Mononuclear cell (primary cell): ENCODE data around the gene ASPHD1. TPM values are rescaled to one million over a fixed set of nuclear protein-coding genes. Genes with fewer than 3 reads are reported as not detected.
"Not testable (repeated sequence)": the region's sequence is repeated elsewhere in the genome, so short reads cannot be mapped to it uniquely, and the experiment has no call there.

Source experiments
- H3K27me3 ChIP-seq: 2 replicates; pipeline ENCODE4 v1.6.0; 2011; ENCODE audit warnings: low read length, control low read depth; ENCODE audit not compliant: insufficient read depth
- H3K4me1 ChIP-seq: 2 replicates; pipeline ENCODE4 v1.5.1; 2011; ENCODE audit warnings: mild to moderate bottlenecking, low read length, control low read depth; ENCODE audit not compliant: insufficient read depth
- H3K4me3 ChIP-seq: 2 replicates; pipeline ENCODE4 v1.5.1; 2011; ENCODE audit warnings: mild to moderate bottlenecking, low read length, moderate library complexity
- H3K9me3 ChIP-seq: 2 replicates; pipeline ENCODE4 v1.5.1; 2011; ENCODE audit warnings: low read depth, mild to moderate bottlenecking, control low read depth, low read length
- total RNA-seq: library from RNA; depleted of rRNA; stranded (reverse); fragments of >200 nt; gene quantifications from one replicate; pipeline ENCODE4 v1.2.3, GENCODE V29; 2012

Gene ASPHD1
- total RNA-seq, 1 donor: not detected

DNA sequence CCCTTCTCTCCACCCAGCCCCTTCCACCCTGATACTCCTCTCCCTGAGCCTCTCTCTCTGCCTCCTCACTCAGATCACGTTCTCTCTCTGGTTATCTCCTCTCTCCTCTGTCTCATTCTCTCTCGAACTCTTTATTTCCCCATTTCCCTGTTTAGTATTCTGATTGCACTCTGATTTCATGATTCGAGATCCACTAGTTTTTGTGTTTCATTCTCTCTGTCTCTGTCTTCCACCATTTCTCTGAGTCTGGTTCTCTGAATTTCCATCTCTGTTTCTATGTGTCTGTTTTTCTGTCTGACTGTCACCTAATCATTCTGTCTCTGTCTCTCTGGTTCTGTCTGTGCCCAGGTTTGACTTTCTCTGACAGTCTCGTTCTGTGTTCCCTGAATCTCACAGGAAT lies 3.0 kb upstream of the ASPHD1 start:
- H3K27me3 ChIP-seq: peaks cover 18% of the 10 kb centered on the region
- H3K4me3 ChIP-seq: no peak overlapping the region
- no peaks in the 10 kb centered on the region for H3K9me3 ChIP-seq
- peaks cover 8% of the 10 kb centered on the region for H3K4me1 ChIP-seq

DNA sequence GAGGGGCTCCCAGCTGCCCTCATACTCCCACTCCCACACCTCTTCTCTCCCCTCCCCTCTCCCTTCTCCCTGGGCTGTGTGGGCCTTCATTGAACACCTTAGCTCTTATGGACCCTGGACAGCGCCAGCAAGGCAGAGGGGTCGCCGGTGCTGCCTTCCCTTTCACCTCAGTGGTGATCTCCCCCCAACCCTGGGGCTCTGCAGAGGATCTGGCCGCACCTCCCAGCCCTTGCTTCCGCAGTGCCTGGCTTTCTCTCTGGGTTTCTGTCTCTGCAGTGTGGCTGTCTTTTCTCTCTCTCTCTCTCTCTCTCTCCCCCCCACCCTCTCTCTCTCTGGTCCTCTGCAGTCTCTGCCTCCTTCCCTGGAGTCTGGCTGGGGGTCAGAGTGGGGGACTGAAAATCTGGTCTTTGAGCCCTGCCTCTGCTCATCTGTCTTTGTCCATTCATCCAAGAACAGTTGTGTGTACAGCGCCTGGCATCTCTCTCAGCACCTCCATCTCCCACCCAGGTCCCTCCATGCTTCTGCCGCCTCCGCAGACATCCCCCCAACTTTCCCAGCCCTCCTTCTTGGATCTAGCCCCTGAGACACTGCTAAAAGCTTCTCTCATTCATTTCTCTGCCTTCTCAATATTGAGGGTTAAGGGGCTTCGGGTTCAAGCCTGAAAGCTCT lies 2.0 kb upstream of the ASPHD1 start:
- peaks cover 18% of the 10 kb centered on the region for H3K27me3 ChIP-seq
- no peak overlapping the region for H3K4me3 ChIP-seq
- peaks cover 8% of the 10 kb centered on the region for H3K4me1 ChIP-seq
- H3K9me3 ChIP-seq: no peaks in the 10 kb centered on the region

DNA sequence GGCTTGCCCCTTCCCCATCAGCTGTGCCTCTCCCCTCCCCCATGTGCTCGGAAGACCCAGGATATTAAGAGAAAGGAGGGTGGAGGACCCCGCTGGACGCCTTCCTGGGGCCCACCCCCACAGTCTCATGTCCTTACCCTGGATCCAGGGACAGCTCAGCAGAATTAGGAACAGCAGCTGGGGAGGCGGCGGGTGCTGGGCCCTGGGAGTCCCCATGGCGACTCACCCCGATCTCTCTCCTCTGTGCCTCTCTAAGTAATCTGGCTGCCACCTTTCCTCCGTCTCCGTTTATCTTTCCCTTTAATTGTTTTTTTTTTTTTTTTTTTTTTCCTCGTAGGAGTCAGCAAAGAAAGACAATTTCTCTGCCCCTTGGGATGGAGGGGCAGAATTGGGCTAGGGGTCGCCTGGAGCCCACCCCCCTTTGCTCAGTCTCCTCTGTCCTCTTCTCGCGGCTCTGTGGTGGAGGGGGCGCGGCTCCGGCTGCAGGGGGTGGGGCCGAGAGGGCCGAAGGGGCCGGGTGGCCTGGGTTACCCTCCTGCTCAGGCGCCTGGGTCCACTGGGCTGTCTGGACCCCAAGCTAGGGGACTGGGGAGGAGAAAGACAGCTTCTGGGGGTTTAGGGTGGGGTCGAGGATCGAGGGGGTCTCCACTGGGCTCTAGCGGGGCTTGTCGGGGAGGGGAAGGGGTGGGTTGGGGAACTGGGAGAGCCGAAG lies 1.3 kb upstream of the ASPHD1 start:
- Histone ChIP-seq H3K9me3 (no peaks in the 10 kb centered on the region), H3K4me1 (peaks cover 8% of the 10 kb centered on the region), H3K27me3 (peaks cover 18% of the 10 kb centered on the region), H3K4me3 (no peak overlapping the region)

DNA sequence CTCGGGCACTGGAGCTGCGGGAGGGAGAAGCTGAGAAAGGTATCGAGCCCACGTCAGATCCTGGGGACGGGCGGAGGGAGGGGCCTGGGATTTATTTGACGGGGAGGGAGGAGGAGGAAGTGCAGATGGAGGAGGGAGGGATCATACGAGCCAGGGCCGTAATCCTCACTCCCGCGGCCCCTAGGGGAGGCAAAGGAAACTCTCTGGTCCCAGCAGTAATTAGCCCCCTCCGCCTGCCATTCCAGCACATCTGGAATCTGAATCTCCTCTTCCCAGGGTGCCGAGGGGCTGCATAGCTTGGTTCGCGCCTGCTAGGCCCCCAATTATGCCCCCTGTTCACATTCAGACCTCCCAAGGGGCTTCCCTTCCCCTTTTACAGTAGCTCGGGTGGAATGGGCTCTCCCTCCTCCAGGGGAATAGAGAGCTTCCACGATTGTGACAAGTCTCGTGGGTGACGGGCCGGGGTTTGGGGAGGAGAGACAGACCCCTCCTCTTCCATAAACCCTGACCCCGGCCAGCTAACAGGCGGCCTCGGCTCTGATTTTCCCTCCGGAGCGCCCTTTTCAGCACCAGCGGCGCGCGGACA lies 679 bp upstream of the ASPHD1 start, which contains the start of gene SEZ6L2:
Gene SEZ6L2 (minus strand): TSS at position 35 of the 586 bp plus-strand sequence. CDS start 531 bp downstream, outside the sequence.
- Histone ChIP-seq H3K27me3 (peaks cover 18% of the 10 kb centered on the region), H3K9me3 (no peaks in the 10 kb centered on the region), H3K4me1 (peaks cover 8% of the 10 kb centered on the region), H3K4me3 (peak within 1 kb of the TSS; percentile 29)

DNA sequence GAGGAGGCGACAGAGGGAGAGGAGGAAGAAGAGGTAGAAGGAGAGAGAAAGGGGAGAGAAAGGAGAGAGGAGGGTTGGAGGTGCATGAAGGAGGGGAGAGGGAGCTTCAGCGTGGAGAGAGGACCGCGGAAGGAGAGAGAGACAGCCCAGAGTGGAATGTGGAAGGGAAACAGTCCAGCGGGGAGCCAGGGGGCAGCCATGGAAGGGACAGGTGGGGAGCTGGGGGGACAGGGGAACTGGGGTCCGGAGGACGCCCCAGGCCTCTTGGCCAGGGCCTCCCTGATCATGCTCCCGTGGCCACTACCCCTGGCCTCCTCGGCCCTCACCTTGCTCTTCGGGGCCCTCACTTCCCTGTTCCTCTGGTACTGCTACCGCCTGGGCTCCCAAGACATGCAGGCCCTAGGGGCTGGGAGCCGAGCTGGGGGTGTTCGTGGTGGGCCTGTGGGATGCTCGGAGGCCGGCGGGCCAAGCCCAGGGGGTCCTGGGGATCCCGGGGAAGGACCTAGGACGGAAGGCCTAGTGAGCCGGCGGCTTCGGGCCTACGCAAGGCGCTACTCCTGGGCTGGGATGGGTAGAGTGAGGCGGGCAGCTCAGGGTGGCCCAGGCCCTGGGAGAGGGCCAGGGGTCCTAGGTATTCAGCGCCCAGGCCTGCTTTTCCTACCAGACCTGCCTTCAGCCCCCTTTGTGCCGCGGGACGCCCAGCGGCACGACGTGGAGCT lies 759 bp downstream of the ASPHD1 start:
- Histone ChIP-seq H3K4me3 (no peak overlapping the region), H3K27me3 (peaks cover 18% of the 10 kb centered on the region), H3K4me1 (peaks cover 8% of the 10 kb centered on the region), H3K9me3 (no peaks in the 10 kb centered on the region)

DNA sequence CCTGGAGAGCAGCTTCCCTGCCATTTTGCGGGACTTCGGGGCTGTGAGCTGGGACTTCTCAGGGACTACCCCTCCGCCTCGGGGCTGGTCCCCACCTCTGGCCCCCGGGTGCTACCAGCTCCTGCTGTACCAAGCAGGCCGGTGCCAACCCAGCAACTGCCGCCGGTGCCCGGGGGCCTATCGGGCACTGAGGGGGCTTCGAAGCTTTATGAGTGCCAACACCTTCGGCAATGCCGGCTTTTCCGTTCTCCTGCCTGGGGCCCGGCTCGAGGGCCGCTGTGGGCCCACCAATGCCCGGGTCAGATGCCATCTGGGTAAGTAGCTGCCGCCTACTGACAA lies 1.3 kb downstream of the ASPHD1 start:
- Histone ChIP-seq H3K4me3 (no peak overlapping the region), H3K4me1 (peaks cover 8% of the 10 kb centered on the region), H3K27me3 (peaks cover 18% of the 10 kb centered on the region), H3K9me3 (no peaks in the 10 kb centered on the region)

DNA sequence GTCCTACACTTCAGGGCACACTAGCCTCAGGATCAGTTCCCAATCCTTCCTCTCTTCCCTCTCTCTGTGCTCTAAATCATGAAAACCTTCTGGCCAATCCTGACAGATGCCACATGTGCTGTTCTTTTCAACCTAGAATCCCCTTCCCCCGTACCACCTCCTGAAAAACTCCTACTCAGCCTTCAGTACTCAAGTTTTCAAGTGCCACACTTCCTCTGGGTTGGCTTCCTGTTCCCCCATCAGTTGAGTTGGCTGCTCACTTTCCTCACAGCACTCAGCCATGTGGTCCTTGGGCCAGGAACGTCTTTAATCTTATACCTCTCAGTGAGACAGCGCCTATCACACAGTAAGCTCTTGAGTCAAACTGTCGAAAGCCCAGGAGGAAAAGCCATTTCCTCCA lies 3.3 kb downstream of the ASPHD1 start:
- H3K4me1 ChIP-seq: peaks cover 8% of the 10 kb centered on the region
- H3K9me3 ChIP-seq: no peaks in the 10 kb centered on the region
- peaks cover 4% of the 10 kb centered on the region for H3K27me3 ChIP-seq
- no peak overlapping the region for H3K4me3 ChIP-seq

DNA sequence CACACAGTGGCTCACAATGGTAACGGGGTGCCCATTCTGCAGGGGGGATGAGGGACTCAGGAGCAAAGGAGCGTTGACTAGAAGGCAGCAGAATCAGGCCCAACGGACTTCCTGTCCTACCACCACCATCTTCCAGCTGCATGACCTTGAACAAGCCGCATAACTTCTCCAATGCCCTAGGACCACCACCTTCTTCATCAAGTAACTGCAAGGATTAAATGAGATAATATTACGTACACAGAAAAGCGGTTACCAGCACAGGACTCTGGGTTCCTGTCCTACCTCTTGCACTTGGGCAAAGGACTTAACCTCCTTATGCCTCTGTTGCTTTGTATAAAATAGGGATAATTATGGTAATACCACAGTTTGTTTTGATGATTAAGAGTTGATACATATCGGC lies 4.7 kb downstream of the ASPHD1 start:
- peaks cover 11% of the 10 kb centered on the region for H3K4me1 ChIP-seq

DNA sequence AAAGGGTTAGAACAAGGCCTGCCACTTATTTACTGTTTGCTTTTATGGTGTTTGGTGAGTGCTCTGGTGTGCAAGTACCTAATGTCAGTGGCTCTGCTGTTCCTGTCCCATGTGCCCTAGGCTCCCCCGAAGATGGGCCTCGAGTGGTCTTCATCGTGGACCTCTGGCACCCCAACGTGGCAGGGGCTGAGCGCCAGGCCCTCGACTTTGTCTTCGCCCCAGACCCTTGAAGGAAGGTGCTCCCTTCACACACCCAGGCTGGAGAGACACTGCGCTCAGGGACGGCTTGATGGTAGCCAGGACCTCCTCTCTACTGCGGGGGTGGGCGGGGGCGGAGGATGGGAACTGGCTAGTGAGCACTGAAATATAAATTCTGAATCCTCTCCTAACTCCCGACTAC lies 5.4 kb downstream of the ASPHD1 start:
- no peaks in the 10 kb centered on the region for H3K9me3 ChIP-seq
- no peak overlapping the region for H3K4me3 ChIP-seq
- H3K27me3 ChIP-seq: no peaks in the 10 kb centered on the region
- H3K4me1 ChIP-seq: peaks cover 7% of the 10 kb centered on the region

More for the DNA sequence above, 4.7 kb downstream of the ASPHD1 start:
- no peaks in the 10 kb centered on the region for H3K27me3 ChIP-seq
- no peak overlapping the region for H3K4me3 ChIP-seq
- no peaks in the 10 kb centered on the region for H3K9me3 ChIP-seq

DNA sequence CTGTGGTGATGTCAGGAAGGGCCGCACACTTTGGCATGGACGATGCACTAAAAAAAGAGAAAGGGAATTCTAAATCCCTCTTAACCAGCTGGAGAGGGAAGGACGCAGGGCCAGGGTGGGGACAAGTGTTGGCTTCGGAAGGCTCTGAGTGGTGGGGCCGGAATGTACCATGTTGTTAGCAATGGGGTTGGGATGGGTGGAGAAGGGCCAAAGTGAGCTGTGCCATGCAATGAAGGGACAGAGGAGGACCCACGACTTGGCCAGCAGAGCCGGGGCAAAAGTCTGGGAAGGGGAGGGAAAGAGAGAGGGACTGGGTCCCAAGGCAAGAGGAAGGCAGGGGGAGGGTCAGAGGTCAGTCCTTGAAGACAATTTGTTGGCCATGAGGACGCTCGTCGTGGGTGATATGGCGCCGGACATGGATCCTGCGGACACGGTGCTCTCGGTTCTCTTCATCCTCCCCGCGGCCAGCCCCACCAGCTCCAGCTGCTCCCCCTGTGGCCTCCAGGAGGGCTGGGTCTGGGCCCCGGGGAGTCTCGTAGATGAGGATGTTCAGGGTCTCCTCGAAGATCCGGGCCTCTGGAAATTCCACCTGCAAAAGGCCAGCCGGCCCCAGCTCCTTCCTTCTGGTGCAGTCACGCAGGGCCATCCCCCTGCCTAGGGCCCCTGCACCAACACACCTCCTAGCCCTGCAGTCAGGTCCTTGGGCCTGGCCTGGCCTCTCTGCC lies 6.4 kb downstream of the ASPHD1 start:
- Histone ChIP-seq H3K9me3 (no peaks in the 10 kb centered on the region), H3K27me3 (no peaks in the 10 kb centered on the region), H3K4me3 (no peak overlapping the region), H3K4me1 (peaks cover 6% of the 10 kb centered on the region)

DNA sequence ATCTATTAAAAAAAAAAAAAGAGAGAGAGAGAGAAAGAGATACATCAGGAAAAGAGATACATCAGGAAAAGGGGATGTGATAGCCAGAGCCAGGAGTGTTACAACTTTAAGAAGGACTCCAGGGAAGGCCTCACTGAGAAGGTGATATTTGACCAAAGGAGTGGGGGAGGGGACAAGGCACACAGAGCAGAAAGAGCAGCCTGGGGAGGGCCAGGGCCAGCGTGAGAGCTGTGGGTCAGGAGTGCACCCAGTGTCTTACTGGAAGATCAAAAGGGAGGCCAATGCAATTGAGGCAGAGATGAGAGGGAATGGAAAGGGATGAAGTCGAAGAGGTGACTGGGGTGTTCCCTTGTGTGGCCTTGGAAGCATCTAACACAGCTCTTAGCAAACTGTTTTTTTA lies 7.7 kb downstream of the ASPHD1 start:
- Histone ChIP-seq H3K27me3 (no peaks in the 10 kb centered on the region), H3K4me1 (peaks cover 6% of the 10 kb centered on the region), H3K9me3 (no peaks in the 10 kb centered on the region), H3K4me3 (no peak overlapping the region)

DNA sequence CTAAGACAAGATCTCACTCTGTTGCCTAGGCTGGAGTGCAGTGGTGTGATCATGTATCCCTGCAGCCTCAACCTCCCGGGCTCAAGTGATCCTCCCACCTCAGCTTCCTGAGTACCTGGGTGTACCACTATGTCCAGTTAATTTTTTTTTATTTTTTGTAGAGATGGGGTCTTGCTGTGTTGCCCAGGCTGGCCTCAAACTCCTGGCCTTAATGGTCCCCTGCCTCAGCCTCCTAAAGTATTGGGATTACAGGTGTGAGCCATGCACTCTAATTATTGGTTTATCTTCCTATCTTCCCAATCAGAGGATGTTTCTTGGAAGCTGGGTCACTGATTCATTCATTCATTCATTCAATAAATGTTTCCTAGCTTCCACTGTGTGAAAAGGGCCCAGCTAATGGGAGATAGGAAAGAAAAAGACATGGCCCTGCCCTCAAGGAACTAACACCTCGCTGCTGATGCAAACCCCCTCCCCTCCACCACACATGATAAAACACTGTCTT lies 8.5 kb downstream of the ASPHD1 start:
- peaks cover 6% of the 10 kb centered on the region for H3K4me1 ChIP-seq
- no peak overlapping the region for H3K4me3 ChIP-seq
- no peaks in the 10 kb centered on the region for H3K27me3 ChIP-seq
- no peaks in the 10 kb centered on the region for H3K9me3 ChIP-seq

DNA sequence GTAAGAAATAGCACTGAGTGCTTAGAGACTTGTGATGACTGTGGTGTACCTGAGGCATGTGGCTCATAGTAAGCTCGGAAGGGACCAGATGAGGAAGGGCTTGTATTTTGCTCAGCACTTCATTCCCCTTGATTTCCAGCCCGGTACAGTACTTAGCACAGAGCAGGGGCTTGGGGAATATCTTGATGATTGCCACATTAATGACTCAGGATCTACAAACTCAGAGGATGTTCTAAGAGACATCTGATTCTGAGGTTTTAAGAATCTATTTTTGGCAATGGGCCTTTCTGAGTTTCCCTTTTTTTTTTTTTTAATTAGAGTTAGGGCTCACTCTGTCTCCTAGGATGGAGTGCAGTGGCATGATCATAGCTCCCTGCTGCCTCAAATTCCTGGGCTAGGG lies 9.1 kb downstream of the ASPHD1 start:
- no peaks in the 10 kb centered on the region for H3K27me3 ChIP-seq
- no peak overlapping the region for H3K4me3 ChIP-seq
- H3K4me1 ChIP-seq: peaks cover 6% of the 10 kb centered on the region
- no peaks in the 10 kb centered on the region for H3K9me3 ChIP-seq

DNA sequence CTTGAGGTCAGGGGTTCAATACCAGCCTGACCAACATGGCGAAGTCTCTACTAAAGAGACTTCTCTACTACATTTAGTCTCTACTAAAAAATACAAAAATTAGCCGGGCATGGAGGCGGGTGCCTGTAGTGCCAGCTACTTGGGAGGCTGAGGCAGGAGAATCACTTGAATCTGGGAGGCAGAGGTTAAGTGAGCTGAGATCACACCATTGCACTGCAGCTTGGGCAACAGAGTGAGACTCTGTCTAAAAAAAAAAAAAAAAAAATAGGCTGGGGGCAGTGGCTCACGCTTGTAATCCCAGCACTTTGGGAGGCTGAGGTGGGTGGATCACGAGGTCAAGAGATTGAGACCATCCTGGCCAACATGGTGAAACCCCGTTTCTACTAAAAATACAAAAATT lies 9.6 kb downstream of the ASPHD1 start:
- H3K9me3 ChIP-seq, H3K4me3 ChIP-seq, H3K4me1 ChIP-seq, H3K27me3 ChIP-seq: not testable (repeated sequence)
